GM12878 (cell line): ENCODE measurements around the gene SLCO4C1. TPM values are rescaled to one million over a fixed set of nuclear protein-coding genes. Genes with fewer than 3 reads are reported as not detected.
A peak's percentile ranks its signal among the peaks of the same experiment; 100 is the strongest.

Experiments
- ATAC-seq: fragments of 200-7000 bp; cut with Tn5 transposase; 3 replicates; pipeline ENCODE4 v1.9.1; 2020; ENCODE audit warnings: mild to moderate bottlenecking, moderate library complexity
- BruUV-seq: library from RNA; stranded (reverse); fragments of 400-500 nt; replicated peaks from 2 replicates; lab custom pipeline; 2021; lab: Mats Ljungman, UMichigan
- CTCF ChIA-PET: fragments of 300-600 bp; sonication (Branson Sonifier 250); formaldehyde crosslinking; extraction: SDS; loops from one replicate; lab custom pipeline; 2021; ENCODE audit warnings: inconsistent platforms; lab: Yijun Ruan, JAX
- POLR2A ChIA-PET: fragments of 350-600 bp; formaldehyde crosslinking; extraction: SDS; loops from one replicate; lab custom pipeline; 2021; ENCODE audit warnings: inconsistent platforms; lab: Charles Lee
- RAD21 ChIA-PET: fragments of 300-600 bp; sonication (Branson Sonifier 250); formaldehyde crosslinking; loops from one replicate; lab custom pipeline; 2023; ENCODE audit warnings: antibody characterized with exemption; ENCODE audit not compliant: unreplicated experiment; lab: Charles Lee
- SMC1A ChIA-PET: fragments of 300-600 bp; sonication (Branson Sonifier 250); formaldehyde crosslinking; loops from one replicate; lab custom pipeline; 2023; ENCODE audit not compliant: unreplicated experiment, uncharacterized antibody; lab: Charles Lee
- DNase-seq: peaks from one replicate; pipeline ENCODE4 v3.0.0-alpha.2; 2011; ENCODE audit warnings: low read depth, low spot score
- FAIRE-seq: peaks from 3 replicates; lab custom pipeline; 2011; peaks lifted over from hg19 to GRCh38; lab: Jason Lieb, UNC
- H2AFZ ChIP-seq: 2 replicates; pipeline ENCODE4 v1.6.0; 2011; ENCODE audit warnings: low read depth, low read length, control low read depth; ENCODE audit not compliant: control insufficient read depth
- H3K27ac ChIP-seq: 2 replicates; pipeline ENCODE4 v1.5.1; 2011; ENCODE audit warnings: control low read depth; ENCODE audit not compliant: control insufficient read depth, insufficient read depth
- H3K27me3 ChIP-seq, 2 experiments: replicated peaks in 1 of 2; 2 replicates each; pipeline versions ENCODE4 v1.6.0 to v1.6.1; 2011; ENCODE audit warnings: low read length in 1 of 2; ENCODE audit not compliant: control insufficient read depth in 2 of 2, insufficient read depth in 2 of 2
- H3K36me3 ChIP-seq, 2 experiments: 2 replicates each; pipeline ENCODE4 v1.5.1; 2011; ENCODE audit warnings: low read length in 1 of 2; ENCODE audit not compliant: control insufficient read depth in 2 of 2, insufficient read depth in 2 of 2
- H3K4me1 ChIP-seq: 2 replicates; pipeline ENCODE4 v1.6.1; 2011; ENCODE audit warnings: mild to moderate bottlenecking, low read length, moderate library complexity, mixed read lengths; ENCODE audit not compliant: control insufficient read depth, insufficient read depth
- H3K4me2 ChIP-seq: 2 replicates; pipeline ENCODE4 v1.6.0; 2011; ENCODE audit warnings: control low read depth; ENCODE audit not compliant: control insufficient read depth, insufficient read depth
- H3K4me3 ChIP-seq: fragments of 200-600 bp; sonication (generic); 2 replicates; pipeline ENCODE4 v1.5.1; 2016
- H3K79me2 ChIP-seq: 2 replicates; pipeline ENCODE4 v1.6.0; 2011; ENCODE audit warnings: low read length; ENCODE audit not compliant: control insufficient read depth, insufficient read depth
- H3K9ac ChIP-seq: 2 replicates; pipeline ENCODE4 v1.8.0; 2011; ENCODE audit warnings: low read length, control low read depth, mixed read lengths; ENCODE audit not compliant: control insufficient read depth, insufficient read depth
- H3K9me3 ChIP-seq: replicated peaks from 3 replicates; pipeline ENCODE4 v1.5.1; 2011; ENCODE audit warnings: mild to moderate bottlenecking, low read length; ENCODE audit not compliant: control insufficient read depth, insufficient read depth
- H4K20me1 ChIP-seq: 2 replicates; pipeline ENCODE4 v1.6.0; 2011; ENCODE audit not compliant: control insufficient read depth, insufficient read depth
- ASH2L ChIP-seq: fragments of 300-600, 200-600 bp; sonication (generic); IDR thresholded peaks from 2 replicates; pipeline ENCODE4 v1.6.1; 2017; ENCODE audit warnings: low read depth, mild to moderate bottlenecking, borderline replicate concordance
- BHLHE40 ChIP-seq, 2 experiments: fragments of 450-650 bp in 1 of 2; IDR thresholded peaks; 2 replicates each; pipeline ENCODE4 v1.6.1; 2011 to 2017; ENCODE audit warnings: low read depth in 2 of 2, borderline replicate concordance in 1 of 2, improper control_type of control experiment in 1 of 2, low read length in 1 of 2, mild to moderate bottlenecking in 1 of 2
- CUX1 ChIP-seq: IDR thresholded peaks from 2 replicates; pipeline ENCODE4 v1.6.1; 2012; ENCODE audit warnings: improper control_type of control experiment, low read depth, low read length; ENCODE audit not compliant: insufficient replicate concordance
- ESRRA ChIP-seq: IDR thresholded peaks from 2 replicates; pipeline ENCODE4 v1.6.1; 2012; ENCODE audit warnings: mild to moderate bottlenecking, low read length, improper control_type of control experiment
- GABPA ChIP-seq: IDR thresholded peaks from 2 replicates; pipeline ENCODE4 v1.6.1; 2014; ENCODE audit warnings: antibody characterized with exemption, low read depth, mild to moderate bottlenecking, inconsistent platforms
- JUNB ChIP-seq: IDR thresholded peaks from 2 replicates; pipeline ENCODE4 v1.6.1; 2016; ENCODE audit warnings: antibody characterized with exemption, mild to moderate bottlenecking
- MXI1 ChIP-seq: fragments of 150-350 bp; IDR thresholded peaks from 2 replicates; pipeline ENCODE4 v1.6.1; 2011; ENCODE audit warnings: low read depth, mild to moderate bottlenecking, inconsistent platforms, low read length, improper control_type of control experiment
- RFX5 ChIP-seq: IDR thresholded peaks from 2 replicates; pipeline ENCODE4 v1.6.1; 2011; ENCODE audit warnings: low read depth, low read length, improper control_type of control experiment
- WGBS: methylation state at CpG from one replicate; pipeline ENCODE4 v1.1.6; 2016; ENCODE audit warnings: low lambda C conversion rate; ENCODE audit not compliant: insufficient replicate concordance, insufficient coverage; ENCODE audit errors: missing lambda C conversion rate; 5-methylcytosine and 5-hydroxymethylcytosine counted together
- in situ Hi-C: fragments of 300-500 bp; cut with MboI; formaldehyde crosslinking; loops from 9 replicates; pipeline ENCODE4 v1.14.3; 2018; ENCODE audit warnings: mixed read lengths
- intact Hi-C: fragments of 100-400 bp; cut with micrococcal nuclease; formaldehyde crosslinking; loops from one replicate; pipeline ENCODE4 v1.14.2; 2022; ENCODE audit not compliant: unreplicated experiment
- polyA plus RNA-seq, 11 experiments: library from polyadenylated mRNA; depleted of rRNA in 4 of 11; unstranded in 6 of 11; stranded (reverse) in 5 of 11; fragments of >200 nt; fragmentation: Nextera tagmentation in 4 of 11; fragmentation: Illumina TruSeq in 1 of 11; extraction: Ambion mirVana in 4 of 11; extraction: Trizol in 1 of 11; gene quantifications; 1 replicate in 1 of 11; 2 replicates in 10 of 11; pipeline versions ENCODE4 v1.2.1 to v1.2.3, GENCODE V29; 2011 to 2016; ENCODE audit warnings: inconsistent platforms in 2 of 11, missing spikeins in 2 of 11, low read depth in 1 of 11
- total RNA-seq, 4 experiments: library from RNA; depleted of rRNA in 3 of 4; stranded (reverse); fragments of >200 nt in 3 of 4; fragmentation: Illumina TruSeq in 1 of 4; extraction: Trizol in 1 of 4; gene quantifications; 2 replicates each; pipeline versions ENCODE4 v1.2.1 to v1.2.3, GENCODE V29; 2013 to 2021
- TF ChIP-seq, protein P1 (sequence below): fragments of 450-650 bp; formaldehyde crosslinking; IDR thresholded peaks from 2 replicates; pipeline ENCODE4 v1.4.0; 2022; ENCODE audit warnings: mild to moderate bottlenecking, moderate library complexity

Gene SLCO4C1
- total and polyA plus RNA-seq, 10 of the 15 experiments (the other 5 are each of a cell fraction or from before 2014, with no cell fraction given) = 0.12 to 3.9 (median 0.83) TPM

DNA sequence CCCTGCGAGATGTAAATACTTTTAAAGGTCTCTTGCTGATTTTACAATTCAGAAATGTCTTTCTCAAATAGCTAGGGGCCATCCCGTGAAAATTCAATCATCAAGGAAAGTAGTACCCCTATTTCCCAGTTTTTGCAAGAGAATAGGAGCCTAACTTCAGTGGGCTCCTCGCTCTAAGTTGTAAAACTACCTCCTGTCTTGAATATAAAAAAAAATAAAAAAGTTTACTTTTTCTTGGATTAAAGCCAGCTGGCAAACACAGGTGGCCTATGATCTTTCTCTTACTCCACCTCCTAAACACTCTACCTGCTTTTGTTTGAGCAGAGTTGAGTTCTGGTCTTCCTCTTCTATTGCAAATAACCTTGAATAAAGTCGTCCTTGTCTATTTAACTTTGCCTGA is 79.4 kb downstream of the SLCO4C1 start:
- in situ Hi-C loops (no loop called here), intact Hi-C loops (no loop called here)
- Histone ChIP-seq H3K27me3 (no peaks in the 10 kb centered on the region), H3K9me3 (no peaks in the 10 kb centered on the region), H3K4me2 (no peak overlapping the region), H3K27ac (no peak overlapping the region), H3K9ac (no peak overlapping the region), H3K4me1 (no peaks in the 10 kb centered on the region), H3K4me3 (no peak overlapping the region), H4K20me1 (no peaks in the 10 kb centered on the region), H3K36me3 (no peaks in the 10 kb centered on the region), H3K79me2 (no peaks in the 10 kb centered on the region), H2AFZ (no peak overlapping the region)
- RAD21 ChIA-PET = no interaction called here
- no TSS peak for BruUV-seq
- SMC1A ChIA-PET = interaction anchor here (0.6 kb wide), 1 partner anchor 727 kb away, joined by 3 read pairs; no protein-coding TSS in a partner anchor
- CTCF ChIA-PET = no interaction called here
- FAIRE-seq = no peak
- ATAC-seq = no peak
- 3% methylated on average over 4 of the region's 4 CpGs for WGBS
- no peak for DNase-seq
- TF ChIP-seq JUNB = no peak
- POLR2A ChIA-PET = no interaction called here

GRCh38 chr5:102211165-102211564 is 84.9 kb downstream of the SLCO4C1 start:
- ChIA-PET SMC1A (no interaction called here), CTCF (interaction anchor here (1.5 kb wide), 1 partner anchor 10 kb away, joined by 3 read pairs; no protein-coding TSS in a partner anchor), POLR2A (no interaction called here), RAD21 (no interaction called here)
- in situ Hi-C loops = no loop called here
- Histone ChIP-seq H3K27me3 (no peaks in the 10 kb centered on the region), H4K20me1 (no peaks in the 10 kb centered on the region), H3K79me2 (no peaks in the 10 kb centered on the region), H3K4me3 (no peak overlapping the region), H3K27ac (no peak overlapping the region), H2AFZ (no peak overlapping the region), H3K9ac (no peak overlapping the region), H3K4me1 (no peaks in the 10 kb centered on the region), H3K4me2 (no peak overlapping the region), H3K36me3 (no peaks in the 10 kb centered on the region), H3K9me3 (no peaks in the 10 kb centered on the region)
- ATAC-seq = peak; percentile 37; the same call in 2 of the 3 replicates
- DNase-seq = no peak
- WGBS = 46% methylated on average over 1 of the region's 1 CpG
- intact Hi-C loops = no loop called here
- FAIRE-seq = no peak
- no TSS peak for BruUV-seq
- TF ChIP-seq MXI1 (no peak), ESRRA (no peak), BHLHE40 (IDR thresholded peaks at IDR 0.05; ENCODE audit: borderline replicate concordance in 1 of 2, low read depth in 2 of 2, low read length in 1 of 2) (no peak), ASH2L (no peak), CUX1 (no peak), RFX5 (no peak), GABPA (no peak)
- TF ChIP-seq, protein P1, sequence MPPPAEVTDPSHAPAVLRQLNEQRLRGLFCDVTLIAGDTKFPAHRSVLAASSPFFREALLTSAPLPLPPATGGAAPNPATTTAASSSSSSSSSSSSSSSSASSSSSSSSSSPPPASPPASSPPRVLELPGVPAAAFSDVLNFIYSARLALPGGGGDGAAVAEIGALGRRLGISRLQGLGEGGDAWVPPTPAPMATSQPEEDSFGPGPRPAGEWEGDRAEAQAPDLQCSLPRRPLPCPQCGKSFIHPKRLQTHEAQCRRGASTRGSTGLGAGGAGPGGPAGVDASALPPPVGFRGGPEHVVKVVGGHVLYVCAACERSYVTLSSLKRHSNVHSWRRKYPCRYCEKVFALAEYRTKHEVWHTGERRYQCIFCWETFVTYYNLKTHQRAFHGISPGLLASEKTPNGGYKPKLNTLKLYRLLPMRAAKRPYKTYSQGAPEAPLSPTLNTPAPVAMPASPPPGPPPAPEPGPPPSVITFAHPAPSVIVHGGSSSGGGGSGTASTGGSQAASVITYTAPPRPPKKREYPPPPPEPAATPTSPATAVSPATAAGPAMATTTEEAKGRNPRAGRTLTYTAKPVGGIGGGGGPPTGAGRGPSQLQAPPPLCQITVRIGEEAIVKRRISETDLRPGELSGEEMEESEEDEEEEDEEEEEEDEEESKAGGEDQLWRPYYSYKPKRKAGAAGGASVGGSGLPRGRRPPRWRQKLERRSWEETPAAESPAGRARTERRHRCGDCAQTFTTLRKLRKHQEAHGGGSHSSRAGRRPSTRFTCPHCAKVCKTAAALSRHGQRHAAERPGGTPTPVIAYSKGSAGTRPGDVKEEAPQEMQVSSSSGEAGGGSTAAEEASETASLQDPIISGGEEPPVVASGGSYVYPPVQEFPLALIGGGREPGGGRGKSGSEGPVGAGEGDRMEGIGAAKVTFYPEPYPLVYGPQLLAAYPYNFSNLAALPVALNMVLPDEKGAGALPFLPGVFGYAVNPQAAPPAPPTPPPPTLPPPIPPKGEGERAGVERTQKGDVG (CRISPR knock-in tag) = no peak
